Thoracic aorta (tissue), 2 donors: ENCODE data around the gene CAPN10. TPM values are rescaled to one million over a fixed set of nuclear protein-coding genes. Genes with fewer than 3 reads are reported as not detected.

ENCODE experiments used
- ATAC-seq: fragments of 150-250 bp; one replicate; pipeline ENCODE4 v1.8.0; 2017; ENCODE audit warnings: low read depth; ENCODE audit not compliant: insufficient number of reproducible peaks, low FRiP score
- DNase-seq: peaks from one replicate; pipeline ENCODE4 v3.0.0-alpha.2; 2020; ENCODE audit warnings: low spot score
- H3K27ac ChIP-seq, 2 donors: fragments of 200-600 bp; sonication (generic); 1 replicate in 1 of 2; 2 replicates in 1 of 2; pipeline ENCODE4 v1.5.1; 2016; ENCODE audit warnings: mild to moderate bottlenecking in 2 of 2, moderate library complexity in 2 of 2
- H3K27me3 ChIP-seq: fragments of 200-600 bp; sonication (generic); replicated peaks from 2 replicates; pipeline ENCODE4 v1.6.0; 2016; ENCODE audit warnings: mild to moderate bottlenecking; ENCODE audit not compliant: insufficient read depth
- H3K36me3 ChIP-seq: fragments of 200-600 bp; sonication (generic); one replicate; pipeline ENCODE4 v1.5.1; 2016
- H3K4me1 ChIP-seq, 2 donors: fragments of 200-600 bp; sonication (generic); 1 replicate in 1 of 2; 2 replicates in 1 of 2; pipeline versions ENCODE4 v1.5.1 to v1.6.0; 2016; ENCODE audit warnings: low read depth in 2 of 2, mild to moderate bottlenecking in 1 of 2; ENCODE audit not compliant: control insufficient read depth in 1 of 2
- H3K4me3 ChIP-seq: fragments of 200-600 bp; sonication (generic); 2 replicates; pipeline ENCODE4 v1.5.1; 2016; ENCODE audit warnings: mild to moderate bottlenecking
- H3K9me3 ChIP-seq: fragments of 200-600 bp; sonication (generic); 2 replicates; pipeline ENCODE4 v1.5.1; 2016
- total RNA-seq, 2 donors: library from RNA; depleted of rRNA; stranded (reverse); fragments of >200 nt; gene quantifications; one replicate each; pipeline versions ENCODE4 v1.1.0 to v1.2.3, GENCODE V29; 2016
- TF ChIP-seq, protein P1 (sequence below): fragments of 200-600 bp; sonication (generic); IDR thresholded peaks from one replicate; pipeline ENCODE4 v1.5.1; 2019; ENCODE audit warnings: antibody characterized with exemption

The CAPN10 gene
- total RNA-seq, 2 donors from 2014 or later: 33.3 to 38.2 TPM

DNA sequence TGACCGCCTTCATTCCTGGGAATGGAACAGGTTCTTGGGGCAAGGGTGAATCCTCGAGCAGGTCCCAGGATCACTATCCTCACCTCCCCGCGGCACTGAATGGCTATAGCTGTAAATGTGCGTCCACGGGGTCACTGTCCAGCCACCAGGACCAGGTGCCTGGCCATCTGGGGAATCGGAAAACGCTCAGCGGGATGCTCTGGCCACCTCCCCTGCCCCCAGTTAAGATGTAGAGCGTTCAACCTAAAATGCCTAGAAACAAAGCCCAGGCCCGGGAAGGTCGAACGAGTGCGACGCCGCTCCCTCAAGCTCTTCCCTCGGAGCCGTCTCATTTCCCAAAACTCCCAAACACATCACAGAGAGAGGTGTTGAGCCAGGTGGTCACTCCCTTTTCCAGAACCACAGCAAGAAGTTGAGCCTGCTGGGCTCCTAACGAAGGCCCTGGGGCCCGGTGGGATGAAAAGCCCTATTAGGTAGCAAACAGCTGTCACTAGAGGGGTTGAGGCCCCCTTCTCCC lies 795 bp upstream of the CAPN10 start:
- Histone ChIP-seq H3K4me1 (peaks cover 22 to 34% of the 10 kb centered on the region in 2 donors), H3K4me3 (peak overlapping the region; percentile 91), H3K9me3 (no peaks in the 10 kb centered on the region), H3K27me3 (no peaks in the 10 kb centered on the region), H3K36me3 (peaks cover 3% of the 10 kb centered on the region), H3K27ac (peak overlapping the region; percentile 88 to 95)
- TF ChIP-seq, protein P1, sequence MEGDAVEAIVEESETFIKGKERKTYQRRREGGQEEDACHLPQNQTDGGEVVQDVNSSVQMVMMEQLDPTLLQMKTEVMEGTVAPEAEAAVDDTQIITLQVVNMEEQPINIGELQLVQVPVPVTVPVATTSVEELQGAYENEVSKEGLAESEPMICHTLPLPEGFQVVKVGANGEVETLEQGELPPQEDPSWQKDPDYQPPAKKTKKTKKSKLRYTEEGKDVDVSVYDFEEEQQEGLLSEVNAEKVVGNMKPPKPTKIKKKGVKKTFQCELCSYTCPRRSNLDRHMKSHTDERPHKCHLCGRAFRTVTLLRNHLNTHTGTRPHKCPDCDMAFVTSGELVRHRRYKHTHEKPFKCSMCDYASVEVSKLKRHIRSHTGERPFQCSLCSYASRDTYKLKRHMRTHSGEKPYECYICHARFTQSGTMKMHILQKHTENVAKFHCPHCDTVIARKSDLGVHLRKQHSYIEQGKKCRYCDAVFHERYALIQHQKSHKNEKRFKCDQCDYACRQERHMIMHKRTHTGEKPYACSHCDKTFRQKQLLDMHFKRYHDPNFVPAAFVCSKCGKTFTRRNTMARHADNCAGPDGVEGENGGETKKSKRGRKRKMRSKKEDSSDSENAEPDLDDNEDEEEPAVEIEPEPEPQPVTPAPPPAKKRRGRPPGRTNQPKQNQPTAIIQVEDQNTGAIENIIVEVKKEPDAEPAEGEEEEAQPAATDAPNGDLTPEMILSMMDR: no peak
- DNase-seq (no peak), ATAC-seq (no peak)

DNA sequence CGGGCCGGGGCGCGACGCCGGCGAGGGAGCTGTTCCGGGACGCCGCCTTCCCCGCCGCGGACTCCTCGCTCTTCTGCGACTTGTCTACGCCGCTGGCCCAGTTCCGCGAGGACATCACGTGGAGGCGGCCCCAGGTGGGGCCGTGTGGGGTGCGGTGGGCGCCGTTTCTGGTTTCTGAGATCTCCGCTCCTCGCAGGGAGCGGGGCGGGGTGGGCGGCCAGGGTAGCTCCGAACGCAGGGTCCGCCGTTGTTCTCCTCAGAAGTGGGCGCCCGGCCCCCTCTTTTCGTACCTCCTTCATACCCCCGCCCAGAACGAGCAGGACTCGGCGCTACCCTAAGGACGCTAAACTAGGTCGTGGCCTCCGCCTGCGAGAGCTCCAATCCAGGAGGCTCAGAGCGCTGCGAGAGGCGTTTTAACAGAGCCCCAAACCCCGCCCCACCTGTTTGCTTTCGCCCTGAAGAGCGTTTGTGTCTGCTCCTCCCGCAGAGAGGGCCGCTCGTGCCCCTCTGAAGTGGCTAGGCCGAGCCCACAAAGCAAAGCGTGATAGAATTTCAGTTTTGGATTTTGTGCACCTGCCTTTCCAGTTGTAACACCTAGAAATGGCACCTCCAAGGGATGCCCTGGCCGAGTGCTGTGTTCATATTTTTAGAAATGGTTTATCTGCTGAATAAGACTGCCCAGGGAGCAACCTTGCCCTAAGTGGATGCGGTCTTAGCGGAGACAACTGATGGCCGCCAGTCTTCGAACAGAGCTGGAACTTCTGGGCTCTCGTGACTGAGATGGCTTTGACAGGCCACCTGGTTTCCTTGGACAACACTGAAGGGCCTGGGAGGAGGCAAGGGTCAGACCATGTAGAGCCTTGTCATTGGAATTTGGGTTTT lies 626 bp downstream of the CAPN10 start:
- TF ChIP-seq, protein P1: no peak
- Histone ChIP-seq H3K36me3 (peaks cover 15% of the 10 kb centered on the region), H3K9me3 (no peaks in the 10 kb centered on the region), H3K4me3 (peak overlapping the region; percentile 91), H3K27ac (peak overlapping the region in 1 of 2 donors; percentile 95), H3K4me1 (peaks cover 22 to 34% of the 10 kb centered on the region in 2 donors), H3K27me3 (no peaks in the 10 kb centered on the region)
- DNase-seq (no peak), ATAC-seq (no peak)

DNA sequence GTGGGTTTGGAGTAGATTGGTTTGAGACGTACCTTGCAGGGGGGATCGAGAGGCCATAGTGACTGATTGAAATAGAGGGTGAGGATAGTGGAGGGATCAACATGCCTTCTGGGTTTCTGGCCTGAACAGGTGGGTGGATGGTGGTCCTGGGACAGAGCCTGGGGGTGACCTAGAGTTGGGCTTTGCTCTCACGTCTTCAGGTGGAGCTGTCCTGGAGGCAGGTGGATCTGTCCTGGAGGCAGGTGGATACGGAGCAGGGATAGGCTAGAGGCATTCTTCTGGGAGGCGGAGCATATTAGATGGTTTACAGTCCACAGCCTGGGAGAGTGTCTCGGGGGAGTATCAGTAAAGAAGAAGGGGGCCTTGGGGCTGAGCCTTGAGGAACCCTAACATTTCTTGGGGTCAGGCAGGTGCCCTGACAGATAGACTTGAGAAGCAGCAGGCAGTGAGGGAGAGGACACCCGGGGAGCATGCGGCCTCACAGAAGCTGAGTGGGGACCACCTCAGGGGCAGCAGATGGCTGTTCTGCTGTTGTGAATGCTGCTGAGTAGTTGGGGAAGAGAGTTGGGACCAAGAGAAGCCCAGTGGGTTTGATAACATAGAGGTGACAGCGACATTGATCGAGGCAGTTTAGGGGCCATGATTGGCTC lies 1.6 kb downstream of the CAPN10 start:
- Histone ChIP-seq H3K27ac (no peak overlapping the region), H3K27me3 (no peaks in the 10 kb centered on the region), H3K36me3 (peaks cover 15% of the 10 kb centered on the region), H3K9me3 (no peaks in the 10 kb centered on the region), H3K4me1 (peaks cover 22 to 34% of the 10 kb centered on the region in 2 donors), H3K4me3 (peak overlapping the region; percentile 91)
- TF ChIP-seq, protein P1: no peak
- DNase-seq (no peak), ATAC-seq (no peak)

DNA sequence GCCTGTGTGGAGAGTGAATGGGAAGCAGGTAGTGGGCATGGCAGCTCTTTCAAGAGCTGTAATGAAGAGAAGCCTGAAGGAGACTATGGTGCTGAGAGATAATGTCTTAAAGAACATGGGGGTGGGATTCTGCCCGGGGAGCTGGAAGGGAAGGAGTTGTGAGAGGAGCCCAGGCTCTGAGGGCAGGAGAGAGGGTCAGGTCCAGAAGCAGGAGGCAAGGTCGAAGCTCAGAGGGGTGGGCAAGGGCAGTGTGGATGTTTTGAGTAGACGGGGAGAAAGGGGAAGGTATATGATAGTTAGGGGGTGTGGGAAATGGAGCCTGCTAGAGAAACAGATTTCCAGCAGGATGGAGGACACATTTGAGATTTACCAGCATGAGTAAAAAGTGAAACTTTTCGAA lies 2.1 kb downstream of the CAPN10 start:
- ATAC-seq (no peak), DNase-seq (no peak)
- H3K4me1 ChIP-seq: peaks cover 22 to 34% of the 10 kb centered on the region in 2 donors
- H3K4me3 ChIP-seq: no peak overlapping the region
- TF ChIP-seq, protein P1: no peak
- no peak overlapping the region for H3K27ac ChIP-seq
- no peaks in the 10 kb centered on the region for H3K9me3 ChIP-seq
- peaks cover 15% of the 10 kb centered on the region for H3K36me3 ChIP-seq
- no peaks in the 10 kb centered on the region for H3K27me3 ChIP-seq

DNA sequence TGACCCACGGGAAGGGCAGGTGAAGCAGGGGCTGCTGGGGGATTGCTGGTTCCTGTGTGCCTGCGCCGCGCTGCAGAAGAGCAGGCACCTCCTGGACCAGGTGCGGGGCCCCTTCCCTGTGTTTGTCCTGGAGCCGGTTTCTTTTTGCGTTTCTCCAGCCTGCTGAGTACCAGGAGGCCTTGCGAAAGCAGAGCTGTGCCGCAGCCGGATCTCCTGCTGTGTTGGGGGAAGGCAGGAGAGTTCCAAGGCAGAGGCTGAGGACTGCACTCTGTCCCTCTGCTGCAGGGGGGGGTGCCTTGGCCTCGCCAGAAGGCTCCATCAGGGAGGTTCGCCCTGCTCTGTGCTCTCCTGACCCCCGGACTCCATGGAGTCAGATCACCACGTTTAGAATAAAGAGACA lies 2.8 kb downstream of the CAPN10 start:
- DNase-seq (no peak), ATAC-seq (no peak)
- Histone ChIP-seq H3K36me3 (peaks cover 15% of the 10 kb centered on the region), H3K9me3 (no peaks in the 10 kb centered on the region), H3K27ac (no peak overlapping the region), H3K4me1 (peaks cover 22 to 37% of the 10 kb centered on the region in 2 donors), H3K4me3 (no peak overlapping the region), H3K27me3 (no peaks in the 10 kb centered on the region)
- TF ChIP-seq, protein P1: no peak
